Astrocyte (in vitro differentiated cells and primary cell): ENCODE measurements around the gene CPNE5. TPM values are rescaled to one million over a fixed set of nuclear protein-coding genes. Genes with fewer than 3 reads are reported as not detected.

Experiments used
- DNase-seq: peaks from one replicate; pipeline ENCODE4 v3.0.0-alpha.2; 2010; ENCODE audit warnings: low read depth
- FAIRE-seq: peaks from 2 replicates; lab custom pipeline; 2011; peaks lifted over from hg19 to GRCh38; lab: Jason Lieb, UNC
- H2AFZ ChIP-seq: 2 replicates; pipeline ENCODE4 v1.6.0; 2012; ENCODE audit warnings: low read depth, low read length, inconsistent platforms
- H3K27ac ChIP-seq: 2 replicates; pipeline ENCODE4 v1.5.1; 2011; ENCODE audit warnings: low read depth, low read length, inconsistent platforms
- H3K27me3 ChIP-seq: 2 replicates; pipeline ENCODE4 v1.6.0; 2011; ENCODE audit warnings: low read length, inconsistent platforms; ENCODE audit not compliant: insufficient read depth
- H3K36me3 ChIP-seq: 2 replicates; pipeline ENCODE4 v1.5.1; 2011; ENCODE audit warnings: low read length, inconsistent platforms; ENCODE audit not compliant: insufficient read depth
- H3K4me1 ChIP-seq: 2 replicates; pipeline ENCODE4 v1.5.1; 2011; ENCODE audit warnings: low read length, inconsistent platforms; ENCODE audit not compliant: insufficient read depth
- H3K4me2 ChIP-seq: 2 replicates; pipeline ENCODE4 v1.6.0; 2012; ENCODE audit warnings: low read length, inconsistent platforms
- H3K4me3 ChIP-seq: 2 replicates; pipeline ENCODE4 v1.5.1; 2011; ENCODE audit warnings: low read depth, mild to moderate bottlenecking, low read length, inconsistent platforms; ENCODE audit not compliant: insufficient read depth
- H3K79me2 ChIP-seq: 2 replicates; pipeline ENCODE4 v1.6.0; 2012; ENCODE audit warnings: mild to moderate bottlenecking, low read length, inconsistent platforms; ENCODE audit not compliant: insufficient read depth
- H3K9ac ChIP-seq: 2 replicates; pipeline ENCODE4 v1.6.0; 2012; ENCODE audit warnings: mild to moderate bottlenecking, low read length, inconsistent platforms
- H3K9me3 ChIP-seq: 2 replicates; pipeline ENCODE4 v1.5.1; 2012; ENCODE audit warnings: low read depth, mild to moderate bottlenecking, low read length, inconsistent platforms; ENCODE audit not compliant: insufficient read depth
- H4K20me1 ChIP-seq: 2 replicates; pipeline ENCODE4 v1.6.0; 2012; ENCODE audit warnings: low read length, inconsistent platforms; ENCODE audit not compliant: insufficient read depth
- H3K27ac Mint-ChIP-seq: one replicate; pipeline ENCODE4 v1.8.0; 2021; ENCODE audit warnings: mild to moderate bottlenecking, mixed read lengths; ENCODE audit not compliant: unreplicated experiment
- H3K27me3 Mint-ChIP-seq: one replicate; pipeline ENCODE4 v1.8.0; 2021; ENCODE audit warnings: low read depth, mixed read lengths; ENCODE audit not compliant: unreplicated experiment
- H3K36me3 Mint-ChIP-seq: one replicate; pipeline ENCODE4 v1.8.0; 2021; ENCODE audit warnings: low read depth, mixed read lengths; ENCODE audit not compliant: unreplicated experiment
- H3K4me1 Mint-ChIP-seq: one replicate; pipeline ENCODE4 v1.8.0; 2021; ENCODE audit warnings: low read depth, mixed read lengths; ENCODE audit not compliant: unreplicated experiment
- H3K4me3 Mint-ChIP-seq: one replicate; pipeline ENCODE4 v1.8.0; 2021; ENCODE audit warnings: mild to moderate bottlenecking, moderate library complexity, mixed read lengths; ENCODE audit not compliant: unreplicated experiment
- H3K9me3 Mint-ChIP-seq: one replicate; pipeline ENCODE4 v1.8.0; 2021; ENCODE audit warnings: mild to moderate bottlenecking, mixed read lengths; ENCODE audit not compliant: unreplicated experiment
- EZH2 ChIP-seq: IDR thresholded peaks from 2 replicates; pipeline ENCODE4 v1.6.1; 2012; ENCODE audit warnings: mild to moderate bottlenecking, low read length, inconsistent platforms; ENCODE audit not compliant: insufficient read depth
- total RNA-seq: library from RNA; stranded (reverse); gene quantifications from 2 replicates; pipeline ENCODE4 v1.2.1, GENCODE V29; 2021
- TF ChIP-seq, protein P1 (sequence below): IDR thresholded peaks from 2 replicates; pipeline ENCODE4 v1.5.1; 2011; ENCODE audit warnings: low read depth, mild to moderate bottlenecking, inconsistent platforms, low read length, moderate library complexity; ENCODE audit not compliant: insufficient read depth

The CPNE5 gene
- total RNA-seq, 1 donor from 2014 or later, result 0.11 TPM

DNA sequence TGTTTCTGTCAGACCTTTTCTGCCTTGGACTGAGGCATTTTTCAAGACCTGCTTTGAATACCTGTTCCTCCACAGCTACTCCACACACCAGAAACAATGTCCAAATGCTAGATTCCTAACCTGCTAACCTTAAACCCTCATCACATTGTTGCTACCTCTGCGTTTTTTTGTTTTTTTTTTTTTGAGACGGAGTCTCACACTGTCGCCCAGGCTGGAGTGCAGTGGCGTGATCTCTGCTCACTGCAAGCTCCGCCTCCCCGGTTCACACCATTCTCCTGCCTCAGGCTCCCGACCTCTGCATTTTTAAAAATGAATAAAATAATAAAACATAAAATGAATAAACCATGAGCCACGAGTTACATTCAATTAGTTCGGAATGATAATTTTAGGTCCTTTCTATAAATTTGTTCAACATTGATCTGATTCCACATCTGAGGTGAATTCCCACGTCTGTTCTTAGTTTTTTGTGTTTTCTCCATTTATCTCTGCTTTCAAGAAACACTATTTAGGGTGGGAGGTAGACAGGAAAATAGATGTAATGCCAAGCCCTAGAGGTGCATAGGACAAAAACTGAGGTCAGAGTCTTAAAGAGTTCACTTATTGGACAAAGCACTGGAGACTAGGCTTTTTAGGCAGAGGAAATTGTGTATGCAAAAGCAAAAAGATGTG, 47.8 kb upstream of the CPNE5 start:
- Mint-ChIP-seq H3K36me3 (peaks cover 4% of the 10 kb centered on the region), H3K27ac (peak overlapping the region; percentile 70), H3K4me3 (peak overlapping the region; percentile 96), H3K27me3 (no peaks in the 10 kb centered on the region), H3K4me1 (peaks cover 6% of the 10 kb centered on the region), H3K9me3 (no peaks in the 10 kb centered on the region)
- Histone ChIP-seq H4K20me1 (peaks cover 11% of the 10 kb centered on the region), H3K9ac (peak overlapping the region; percentile 88), H3K4me1 (peaks cover 7% of the 10 kb centered on the region), H3K9me3 (no peaks in the 10 kb centered on the region), H3K27ac (no peak overlapping the region), H2AFZ (no peak overlapping the region), H3K79me2 (peaks cover 44% of the 10 kb centered on the region), H3K4me3 (peak overlapping the region; percentile 78), H3K36me3 (no peaks in the 10 kb centered on the region), H3K4me2 (peak overlapping the region; percentile 86), H3K27me3 (no peaks in the 10 kb centered on the region)
- TF ChIP-seq, protein P1, sequence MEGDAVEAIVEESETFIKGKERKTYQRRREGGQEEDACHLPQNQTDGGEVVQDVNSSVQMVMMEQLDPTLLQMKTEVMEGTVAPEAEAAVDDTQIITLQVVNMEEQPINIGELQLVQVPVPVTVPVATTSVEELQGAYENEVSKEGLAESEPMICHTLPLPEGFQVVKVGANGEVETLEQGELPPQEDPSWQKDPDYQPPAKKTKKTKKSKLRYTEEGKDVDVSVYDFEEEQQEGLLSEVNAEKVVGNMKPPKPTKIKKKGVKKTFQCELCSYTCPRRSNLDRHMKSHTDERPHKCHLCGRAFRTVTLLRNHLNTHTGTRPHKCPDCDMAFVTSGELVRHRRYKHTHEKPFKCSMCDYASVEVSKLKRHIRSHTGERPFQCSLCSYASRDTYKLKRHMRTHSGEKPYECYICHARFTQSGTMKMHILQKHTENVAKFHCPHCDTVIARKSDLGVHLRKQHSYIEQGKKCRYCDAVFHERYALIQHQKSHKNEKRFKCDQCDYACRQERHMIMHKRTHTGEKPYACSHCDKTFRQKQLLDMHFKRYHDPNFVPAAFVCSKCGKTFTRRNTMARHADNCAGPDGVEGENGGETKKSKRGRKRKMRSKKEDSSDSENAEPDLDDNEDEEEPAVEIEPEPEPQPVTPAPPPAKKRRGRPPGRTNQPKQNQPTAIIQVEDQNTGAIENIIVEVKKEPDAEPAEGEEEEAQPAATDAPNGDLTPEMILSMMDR, result no peak
- TF ChIP-seq EZH2, result no peak
- DNase-seq (no peak), FAIRE-seq (no peak)

DNA sequence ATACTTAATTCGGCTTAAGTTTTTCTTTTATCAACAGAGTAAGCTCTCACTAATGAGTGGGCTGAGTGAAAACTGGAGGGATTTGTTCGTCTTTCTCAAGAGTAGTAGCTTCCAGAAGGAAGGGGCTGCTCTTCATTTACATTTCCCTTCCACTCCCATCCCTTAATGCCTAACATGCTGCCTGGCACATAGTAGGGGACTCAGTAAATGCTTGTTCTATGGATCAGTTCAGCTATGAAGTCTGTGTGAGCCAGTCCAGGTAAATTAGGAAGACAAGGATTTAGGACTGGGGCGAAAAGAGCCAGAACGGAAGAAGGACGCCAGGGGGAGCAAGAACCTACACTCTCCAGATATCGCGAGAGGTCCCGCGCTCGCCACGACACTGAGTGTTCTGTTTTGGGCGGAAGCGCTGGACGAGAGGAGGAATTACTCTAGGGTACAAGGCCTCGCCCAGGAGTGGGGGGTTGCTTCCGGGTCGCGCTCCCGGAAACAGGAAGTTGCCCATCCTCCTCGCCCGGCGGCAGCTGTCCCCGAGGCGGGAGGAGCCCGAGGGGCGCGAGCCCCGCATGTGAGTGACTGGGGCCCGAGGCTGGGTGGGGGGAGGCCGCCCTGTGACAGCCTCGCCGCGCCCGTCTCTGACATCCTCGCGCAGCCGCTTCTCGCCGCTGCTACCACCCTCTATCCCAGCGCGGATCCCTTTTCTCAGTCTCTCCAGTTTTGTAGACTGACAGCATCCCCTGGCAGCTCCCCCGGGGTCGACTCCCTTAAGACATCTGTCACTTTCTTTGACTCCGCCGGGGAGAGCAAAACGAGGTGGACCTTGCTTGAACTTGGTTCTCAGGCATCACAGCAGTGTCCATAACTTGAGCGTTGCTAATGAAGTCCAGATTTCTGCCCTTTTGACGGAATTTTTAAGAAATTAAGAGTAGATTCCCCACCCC, 46.5 kb upstream of the CPNE5 start, which contains the start of gene C6orf89:
C6orf89 (plus strand) TSS at position 492 of the 941 bp plus-strand sequence. CDS start 13,493 bp downstream, outside the sequence.
- no peaks in the 10 kb centered on the region for H3K9me3 Mint-ChIP-seq
- peak within 1 kb of the TSS; percentile 78 for H3K4me3 ChIP-seq
- H2AFZ ChIP-seq, result peak within 1 kb of the TSS; percentile 98
- H3K27ac Mint-ChIP-seq, result peak within 1 kb of the TSS; percentile 89
- peak within 1 kb of the TSS; percentile 69 for H3K27ac ChIP-seq
- no peaks in the 10 kb centered on the region for H3K36me3 ChIP-seq
- TF ChIP-seq, protein P1, result peak; percentile 73
- no peak for TF ChIP-seq EZH2
- H4K20me1 ChIP-seq, result peaks cover 6% of the 10 kb centered on the region
- H3K36me3 Mint-ChIP-seq, result no peaks in the 10 kb centered on the region
- DNase-seq (peak; percentile 90), FAIRE-seq (no peak)
- peaks cover 7% of the 10 kb centered on the region for H3K4me1 ChIP-seq
- H3K27me3 Mint-ChIP-seq, result no peaks in the 10 kb centered on the region
- H3K9me3 ChIP-seq, result no peaks in the 10 kb centered on the region
- H3K27me3 ChIP-seq, result no peaks in the 10 kb centered on the region
- peaks cover 44% of the 10 kb centered on the region for H3K79me2 ChIP-seq
- peak within 1 kb of the TSS; percentile 86 for H3K4me2 ChIP-seq
- H3K9ac ChIP-seq, result peak within 1 kb of the TSS; percentile 88
- H3K4me3 Mint-ChIP-seq, result peak within 1 kb of the TSS; percentile 96
- H3K4me1 Mint-ChIP-seq, result peaks cover 6% of the 10 kb centered on the region
